ENCODE measurements around the gene GMPR2. TPM values are rescaled to one million over a fixed set of nuclear protein-coding genes. Genes with fewer than 3 reads are reported as not detected.
A peak's percentile ranks its signal among the peaks of the same experiment; 100 is the strongest.

The GMPR2 gene
- total and polyA plus RNA-seq, 2 of the 13 experiments (the other 11 are each of a cell fraction or from before 2014, with no cell fraction given): 210 to 273 TPM

DNA sequence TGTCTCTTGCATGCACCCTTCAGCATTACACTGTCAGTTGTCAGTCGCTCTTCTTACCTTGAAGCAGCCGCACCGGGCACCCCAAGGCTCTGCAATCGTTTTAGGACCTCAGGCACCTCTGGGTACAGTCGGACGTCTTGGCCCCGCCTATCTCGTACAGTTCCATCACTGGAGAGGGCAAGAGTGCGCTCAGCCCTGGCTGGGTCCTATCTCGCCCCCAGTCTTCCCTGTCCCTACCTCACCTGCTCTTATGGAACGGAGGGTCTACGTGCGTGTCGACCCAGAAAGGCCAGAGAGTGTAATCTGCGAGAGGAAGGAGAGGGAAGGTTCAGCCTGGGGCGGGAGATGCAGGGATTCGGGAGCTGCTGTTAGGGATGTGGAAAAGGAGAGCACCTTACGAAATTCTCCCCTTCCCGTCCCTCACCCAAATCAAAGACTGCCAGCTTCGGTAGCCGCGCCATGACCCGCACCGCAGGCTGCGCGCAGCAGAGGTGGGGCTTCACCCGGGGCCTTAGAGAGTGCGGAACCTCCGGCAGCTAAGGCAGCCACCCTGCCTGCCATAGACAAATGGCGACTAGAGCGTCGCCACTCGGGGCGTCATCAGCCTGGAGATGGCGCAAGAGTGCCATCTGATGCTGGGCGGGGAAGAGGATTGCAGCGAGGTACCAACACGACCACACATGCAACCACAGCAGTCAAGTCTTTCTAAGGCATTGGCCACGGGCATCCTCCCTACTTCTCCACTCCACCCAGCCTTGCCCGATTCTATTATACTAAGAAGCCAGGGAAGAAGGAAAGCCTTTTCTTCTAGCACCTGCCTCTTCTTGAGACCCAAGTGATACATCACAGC lies 17.0 kb upstream of the GMPR2 start, which contains the start of gene MDP1 (continued):
- TF ChIP-seq, protein P1, sequence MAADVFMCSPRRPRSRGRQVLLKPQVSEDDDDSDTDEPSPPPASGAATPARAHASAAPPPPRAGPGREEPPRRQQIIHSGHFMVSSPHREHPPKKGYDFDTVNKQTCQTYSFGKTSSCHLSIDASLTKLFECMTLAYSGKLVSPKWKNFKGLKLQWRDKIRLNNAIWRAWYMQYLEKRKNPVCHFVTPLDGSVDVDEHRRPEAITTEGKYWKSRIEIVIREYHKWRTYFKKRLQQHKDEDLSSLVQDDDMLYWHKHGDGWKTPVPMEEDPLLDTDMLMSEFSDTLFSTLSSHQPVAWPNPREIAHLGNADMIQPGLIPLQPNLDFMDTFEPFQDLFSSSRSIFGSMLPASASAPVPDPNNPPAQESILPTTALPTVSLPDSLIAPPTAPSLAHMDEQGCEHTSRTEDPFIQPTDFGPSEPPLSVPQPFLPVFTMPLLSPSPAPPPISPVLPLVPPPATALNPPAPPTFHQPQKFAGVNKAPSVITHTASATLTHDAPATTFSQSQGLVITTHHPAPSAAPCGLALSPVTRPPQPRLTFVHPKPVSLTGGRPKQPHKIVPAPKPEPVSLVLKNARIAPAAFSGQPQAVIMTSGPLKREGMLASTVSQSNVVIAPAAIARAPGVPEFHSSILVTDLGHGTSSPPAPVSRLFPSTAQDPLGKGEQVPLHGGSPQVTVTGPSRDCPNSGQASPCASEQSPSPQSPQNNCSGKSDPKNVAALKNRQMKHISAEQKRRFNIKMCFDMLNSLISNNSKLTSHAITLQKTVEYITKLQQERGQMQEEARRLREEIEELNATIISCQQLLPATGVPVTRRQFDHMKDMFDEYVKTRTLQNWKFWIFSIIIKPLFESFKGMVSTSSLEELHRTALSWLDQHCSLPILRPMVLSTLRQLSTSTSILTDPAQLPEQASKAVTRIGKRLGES (CRISPR knock-in tag; IDR thresholded peaks at IDR 0.05; ENCODE audit: borderline replicate concordance): no peak; the same call in 1 of the 2 replicates
- TF ChIP-seq KDM6A (CRISPR knock-in tag; IDR thresholded peaks at IDR 0.05; ENCODE audit: low read depth) (peak; percentile 72; the same call in 1 of the 2 replicates), POLR2G (IDR thresholded peaks at IDR 0.05; ENCODE audit: low read depth, low read length) (peak; percentile 100), RFX1 (IDR thresholded peaks at IDR 0.05) (no peak), SUZ12 (IDR thresholded peaks at IDR 0.05; ENCODE audit: low read depth, low read length) (no peak), RFXANK (CRISPR knock-in tag; IDR thresholded peaks at IDR 0.05) (peak; percentile 87), SNAPC2 (CRISPR knock-in tag; IDR thresholded peaks at IDR 0.05) (peak; percentile 97), GATAD1 (CRISPR knock-in tag; IDR thresholded peaks at IDR 0.05) (peak; percentile 97), CHD2 (IDR thresholded peaks at IDR 0.05; ENCODE audit: low read depth, low read length) (peak; percentile 54), ZNF282 (IDR thresholded peaks at IDR 0.05; ENCODE audit: partially characterized antibody) (no peak), ZBTB20 (CRISPR knock-in tag; IDR thresholded peaks at IDR 0.05; ENCODE audit: borderline replicate concordance, low read depth) (peak; percentile 93), ZNF264 (CRISPR knock-in tag; IDR thresholded peaks at IDR 0.05) (peak; percentile 90), HNRNPLL (IDR thresholded peaks at IDR 0.05; ENCODE audit: low read depth, low read length, poor library complexity, severe bottlenecking) (peak; percentile 97), MYC (CRISPR knock-in tag; IDR thresholded peaks at IDR 0.05; ENCODE audit: borderline replicate concordance) (peak; percentile 98), PHF21A (CRISPR knock-in tag; IDR thresholded peaks at IDR 0.05) (no peak), ZNF207 (IDR thresholded peaks at IDR 0.05; ENCODE audit: borderline replicate concordance) (no peak), TOPORS (CRISPR knock-in tag; IDR thresholded peaks at IDR 0.05) (peak; percentile 98), ZNF614 (CRISPR knock-in tag; IDR thresholded peaks at IDR 0.05; ENCODE audit: borderline replicate concordance) (peak; percentile 99), ZFP82 (CRISPR knock-in tag; IDR thresholded peaks at IDR 0.05; ENCODE audit: borderline replicate concordance) (no peak), ZNF430 (CRISPR knock-in tag; IDR thresholded peaks at IDR 0.05) (peak; percentile 98), IRF2 (CRISPR knock-in tag; IDR thresholded peaks at IDR 0.05) (peak; percentile 100)
- TF ChIP-seq, protein P2, sequence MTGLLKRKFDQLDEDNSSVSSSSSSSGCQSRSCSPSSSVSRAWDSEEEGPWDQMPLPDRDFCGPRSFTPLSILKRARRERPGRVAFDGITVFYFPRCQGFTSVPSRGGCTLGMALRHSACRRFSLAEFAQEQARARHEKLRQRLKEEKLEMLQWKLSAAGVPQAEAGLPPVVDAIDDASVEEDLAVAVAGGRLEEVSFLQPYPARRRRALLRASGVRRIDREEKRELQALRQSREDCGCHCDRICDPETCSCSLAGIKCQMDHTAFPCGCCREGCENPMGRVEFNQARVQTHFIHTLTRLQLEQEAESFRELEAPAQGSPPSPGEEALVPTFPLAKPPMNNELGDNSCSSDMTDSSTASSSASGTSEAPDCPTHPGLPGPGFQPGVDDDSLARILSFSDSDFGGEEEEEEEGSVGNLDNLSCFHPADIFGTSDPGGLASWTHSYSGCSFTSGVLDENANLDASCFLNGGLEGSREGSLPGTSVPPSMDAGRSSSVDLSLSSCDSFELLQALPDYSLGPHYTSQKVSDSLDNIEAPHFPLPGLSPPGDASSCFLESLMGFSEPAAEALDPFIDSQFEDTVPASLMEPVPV (CRISPR knock-in tag; IDR thresholded peaks at IDR 0.05): peak; percentile 99
- TF ChIP-seq, protein P3, sequence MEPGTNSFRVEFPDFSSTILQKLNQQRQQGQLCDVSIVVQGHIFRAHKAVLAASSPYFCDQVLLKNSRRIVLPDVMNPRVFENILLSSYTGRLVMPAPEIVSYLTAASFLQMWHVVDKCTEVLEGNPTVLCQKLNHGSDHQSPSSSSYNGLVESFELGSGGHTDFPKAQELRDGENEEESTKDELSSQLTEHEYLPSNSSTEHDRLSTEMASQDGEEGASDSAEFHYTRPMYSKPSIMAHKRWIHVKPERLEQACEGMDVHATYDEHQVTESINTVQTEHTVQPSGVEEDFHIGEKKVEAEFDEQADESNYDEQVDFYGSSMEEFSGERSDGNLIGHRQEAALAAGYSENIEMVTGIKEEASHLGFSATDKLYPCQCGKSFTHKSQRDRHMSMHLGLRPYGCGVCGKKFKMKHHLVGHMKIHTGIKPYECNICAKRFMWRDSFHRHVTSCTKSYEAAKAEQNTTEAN (CRISPR knock-in tag; conservative IDR thresholded peaks at IDR 0.05): peak; percentile 81
- TF ChIP-seq, protein P4, sequence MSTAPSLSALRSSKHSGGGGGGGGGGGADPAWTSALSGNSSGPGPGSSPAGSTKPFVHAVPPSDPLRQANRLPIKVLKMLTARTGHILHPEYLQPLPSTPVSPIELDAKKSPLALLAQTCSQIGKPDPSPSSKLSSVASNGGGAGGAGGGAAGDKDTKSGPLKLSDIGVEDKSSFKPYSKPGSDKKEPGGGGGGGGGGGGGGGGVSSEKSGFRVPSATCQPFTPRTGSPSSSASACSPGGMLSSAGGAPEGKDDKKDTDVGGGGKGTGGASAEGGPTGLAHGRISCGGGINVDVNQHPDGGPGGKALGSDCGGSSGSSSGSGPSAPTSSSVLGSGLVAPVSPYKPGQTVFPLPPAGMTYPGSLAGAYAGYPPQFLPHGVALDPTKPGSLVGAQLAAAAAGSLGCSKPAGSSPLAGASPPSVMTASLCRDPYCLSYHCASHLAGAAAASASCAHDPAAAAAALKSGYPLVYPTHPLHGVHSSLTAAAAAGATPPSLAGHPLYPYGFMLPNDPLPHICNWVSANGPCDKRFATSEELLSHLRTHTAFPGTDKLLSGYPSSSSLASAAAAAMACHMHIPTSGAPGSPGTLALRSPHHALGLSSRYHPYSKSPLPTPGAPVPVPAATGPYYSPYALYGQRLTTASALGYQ (CRISPR knock-in tag; IDR thresholded peaks at IDR 0.05): peak; percentile 76
